ENCODE data around the gene C1RL.

DNA sequence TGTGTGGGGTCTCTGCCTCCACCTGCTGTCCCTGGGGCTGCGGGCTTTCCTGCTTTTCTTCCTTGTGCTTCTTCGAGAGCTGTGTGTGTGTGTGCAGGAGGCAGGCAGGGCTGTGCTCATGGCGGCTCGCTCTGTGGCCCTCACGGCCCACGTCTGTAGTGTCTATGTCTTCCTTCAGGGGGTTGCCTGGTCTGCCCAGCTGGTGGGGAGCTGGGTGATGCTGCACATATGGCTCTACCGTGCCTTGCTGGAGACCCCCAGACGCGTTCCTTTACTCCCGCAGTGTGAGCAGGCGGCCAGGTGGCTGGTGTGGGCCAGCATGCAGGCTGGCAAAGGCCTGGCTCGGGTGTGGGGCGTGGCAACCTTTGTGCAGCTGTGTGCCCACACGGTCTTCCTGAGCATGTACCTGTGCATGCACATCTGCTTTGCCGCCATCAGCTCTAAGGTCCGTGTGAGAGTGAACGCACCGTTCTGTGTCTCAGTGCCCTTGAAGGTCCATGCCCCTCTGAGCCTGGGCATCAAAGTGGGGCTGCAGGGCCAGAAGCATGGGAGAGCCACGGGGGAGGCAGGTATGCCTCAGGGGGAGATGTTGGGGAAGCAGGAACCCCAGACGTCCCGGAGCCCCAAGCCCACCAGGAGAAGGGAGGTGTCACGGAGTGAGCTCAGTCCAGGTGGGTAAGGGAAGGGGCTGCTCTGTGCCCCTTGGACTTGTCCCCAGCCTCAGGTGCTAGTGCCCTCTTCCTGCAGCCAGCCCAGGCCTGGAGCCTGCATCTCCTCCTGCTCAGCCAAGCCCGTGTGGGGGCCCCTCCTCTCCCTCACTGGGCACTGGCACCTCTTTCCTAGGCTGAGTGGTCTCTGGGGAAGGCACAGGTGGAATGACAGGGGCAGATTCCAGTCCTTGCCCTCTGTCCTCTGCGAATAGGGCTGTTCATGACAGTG, 47.5 kb upstream of the C1RL start:
- TF ChIP-seq CTCF (IDR thresholded peaks at IDR 0.05; ENCODE audit: insufficient read depth, low read length, poor library complexity, severe bottlenecking) (no peak), EZH2phosphoT487 (conservative IDR thresholded peaks at IDR 0.05; ENCODE audit: low read length) (no peak)
